ENCODE results near the gene MMP26. TPM values are rescaled to one million over a fixed set of nuclear protein-coding genes. Genes with fewer than 3 reads are reported as not detected.
"Not testable (repeated sequence)": the region's sequence is repeated elsewhere in the genome, so short reads cannot be mapped to it uniquely, and the experiment has no call there.

Gene MMP26
- total RNA-seq, 2 experiments from 2014 or later = not detected

GRCh38 chr11:4695442-4695841, 9.1 kb upstream of the MMP26 start:
- Mint-ChIP-seq H3K4me3 (no peak overlapping the region), H3K9me3 (no peaks in the 10 kb centered on the region), H3K27ac (no peak overlapping the region), H3K4me1 (peaks cover 8% of the 10 kb centered on the region), H3K27me3 (peaks cover 5% of the 10 kb centered on the region), H3K36me3 (ENCODE audit: low read depth) (no peaks in the 10 kb centered on the region)
- ChIA-PET POLR2A (no interaction called here), CTCF (no interaction called here)
- no peak for DNase-seq

- ChIA-PET CTCF (no interaction called here), POLR2A (no interaction called here)
- Mint-ChIP-seq H3K4me1 (peaks cover 8% of the 10 kb centered on the region), H3K9me3 (no peaks in the 10 kb centered on the region), H3K27me3 (peaks cover 3% of the 10 kb centered on the region), H3K27ac (no peak within 1 kb of the TSS), H3K4me3 (no peak within 1 kb of the TSS), H3K36me3 (ENCODE audit: low read depth) (no peaks in the 10 kb centered on the region)
- no peak for DNase-seq
Measured at GRCh38 chr11:4697585-4697984, 7.0 kb upstream of the MMP26 start, which contains the start of gene OR51E2. TSS of gene OR51E2 (minus strand) at chr11:4697853. CDS start at chr11:4682711, 15,142 bp downstream.

GRCh38 chr11:4699697-4700435, 4.7 kb upstream of the MMP26 start:
- Mint-ChIP-seq H3K27me3 (peaks cover 3% of the 10 kb centered on the region), H3K27ac (no peak overlapping the region), H3K4me3 (no peak overlapping the region), H3K4me1 (peaks cover 8% of the 10 kb centered on the region), H3K9me3 (no peaks in the 10 kb centered on the region), H3K36me3 (ENCODE audit: low read depth) (no peaks in the 10 kb centered on the region)
- CTCF ChIA-PET = no interaction called here
- POLR2A ChIA-PET = no interaction called here
- DNase-seq = no peak

- no peak overlapping the region for H3K27ac Mint-ChIP-seq
- no peak overlapping the region for H3K4me3 Mint-ChIP-seq
- ChIA-PET POLR2A (no interaction called here), CTCF (no interaction called here)
- H3K27me3 Mint-ChIP-seq = peaks cover 5% of the 10 kb centered on the region
- peaks cover 8% of the 10 kb centered on the region for H3K4me1 Mint-ChIP-seq
- H3K36me3 Mint-ChIP-seq (ENCODE audit: low read depth) = no peaks in the 10 kb centered on the region
- no peak for DNase-seq
- no peaks in the 10 kb centered on the region for H3K9me3 Mint-ChIP-seq
Measured at GRCh38 chr11:4700436-4700820, 4.2 kb upstream of the MMP26 start.

- Mint-ChIP-seq H3K27ac (no peak overlapping the region), H3K4me1 (peaks cover under 1% of the 10 kb centered on the region), H3K4me3 (no peak overlapping the region), H3K36me3 (ENCODE audit: low read depth) (no peaks in the 10 kb centered on the region), H3K9me3 (no peaks in the 10 kb centered on the region), H3K27me3 (peaks cover 13% of the 10 kb centered on the region)
- ChIA-PET POLR2A (no interaction called here), CTCF (no interaction called here)
- no peak for DNase-seq
Measured at GRCh38 chr11:4704790-4705334, 278 bp downstream of the MMP26 start.

GRCh38 chr11:4713241-4713640, 8.7 kb downstream of the MMP26 start:
- no peaks in the 10 kb centered on the region for H3K9me3 Mint-ChIP-seq
- no peak overlapping the region for H3K4me3 Mint-ChIP-seq
- H3K27ac Mint-ChIP-seq = no peak overlapping the region
- DNase-seq = no peak
- ChIA-PET CTCF (no interaction called here), POLR2A (no interaction called here)
- no peaks in the 10 kb centered on the region for H3K4me1 Mint-ChIP-seq
- H3K27me3 Mint-ChIP-seq = peaks cover 15% of the 10 kb centered on the region
- H3K36me3 Mint-ChIP-seq (ENCODE audit: low read depth) = no peaks in the 10 kb centered on the region

- ChIA-PET CTCF (no interaction called here), POLR2A (no interaction called here)
Measured at GRCh38 chr11:4714300-4714699, 9.7 kb downstream of the MMP26 start.

GRCh38 chr11:4722616-4723534, 18.3 kb downstream of the MMP26 start:
- DNase-seq; H3K27ac Mint-ChIP-seq; H3K9me3 Mint-ChIP-seq; H3K4me3 Mint-ChIP-seq; H3K4me1 Mint-ChIP-seq; CTCF ChIA-PET; H3K27me3 Mint-ChIP-seq; H3K36me3 Mint-ChIP-seq (ENCODE audit: low read depth); POLR2A ChIA-PET: not testable (repeated sequence)

More at GRCh38 chr11:4714300-4714699, 9.7 kb downstream of the MMP26 start:
- no peak for DNase-seq
- H3K4me1 Mint-ChIP-seq = no peaks in the 10 kb centered on the region
- H3K27ac Mint-ChIP-seq = no peak overlapping the region
- no peaks in the 10 kb centered on the region for H3K9me3 Mint-ChIP-seq
- H3K27me3 Mint-ChIP-seq = peaks cover 17% of the 10 kb centered on the region
- H3K4me3 Mint-ChIP-seq = no peak overlapping the region
- no peaks in the 10 kb centered on the region for H3K36me3 Mint-ChIP-seq (ENCODE audit: low read depth)

GRCh38 chr11:4727171-4727570, 22.6 kb downstream of the MMP26 start:
- Mint-ChIP-seq H3K9me3 (no peaks in the 10 kb centered on the region), H3K4me1 (no peaks in the 10 kb centered on the region), H3K27me3 (no peaks in the 10 kb centered on the region), H3K4me3 (no peak overlapping the region), H3K36me3 (ENCODE audit: low read depth) (no peaks in the 10 kb centered on the region), H3K27ac (no peak overlapping the region)
- POLR2A ChIA-PET = no interaction called here
- CTCF ChIA-PET = no interaction called here
- DNase-seq = no peak

GRCh38 chr11:4740735-4741134, 36.2 kb downstream of the MMP26 start:
- no peak overlapping the region for H3K27ac Mint-ChIP-seq
- H3K9me3 Mint-ChIP-seq = no peaks in the 10 kb centered on the region
- no peak overlapping the region for H3K4me3 Mint-ChIP-seq
- DNase-seq = no peak
- POLR2A ChIA-PET = no interaction called here
- no peaks in the 10 kb centered on the region for H3K36me3 Mint-ChIP-seq (ENCODE audit: low read depth)
- no peaks in the 10 kb centered on the region for H3K4me1 Mint-ChIP-seq
- H3K27me3 Mint-ChIP-seq = peaks cover 2% of the 10 kb centered on the region
- CTCF ChIA-PET = no interaction called here

- Mint-ChIP-seq H3K4me1 (no peaks in the 10 kb centered on the region), H3K36me3 (ENCODE audit: low read depth) (no peaks in the 10 kb centered on the region), H3K4me3 (no peak overlapping the region), H3K27ac (no peak overlapping the region), H3K9me3 (no peaks in the 10 kb centered on the region), H3K27me3 (peaks cover 10% of the 10 kb centered on the region)
- POLR2A ChIA-PET = no interaction called here
- CTCF ChIA-PET = no interaction called here
- DNase-seq = no peak
Measured at GRCh38 chr11:4748438-4748837, 43.9 kb downstream of the MMP26 start.

GRCh38 chr11:4751201-4751600, 46.6 kb downstream of the MMP26 start:
- H3K36me3 Mint-ChIP-seq (ENCODE audit: low read depth) = no peaks in the 10 kb centered on the region
- no peaks in the 10 kb centered on the region for H3K4me1 Mint-ChIP-seq
- ChIA-PET CTCF (no interaction called here), POLR2A (no interaction called here)
- no peak overlapping the region for H3K27ac Mint-ChIP-seq
- H3K27me3 Mint-ChIP-seq = peaks cover 10% of the 10 kb centered on the region
- no peak for DNase-seq
- H3K9me3 Mint-ChIP-seq = no peaks in the 10 kb centered on the region
- H3K4me3 Mint-ChIP-seq = no peak overlapping the region

Data from activated CD4-positive, alpha-beta T cell treated with anti-CD3 and anti-CD28 coated beads, Interleukin-2, amount 10 ng/mL, durations not matched to agents 7 days and 5 days (primary cell).